H9 (cell line): ENCODE results near the gene AKAP11. TPM values are rescaled to one million over a fixed set of nuclear protein-coding genes. Genes with fewer than 3 reads are reported as not detected.

Experiments used
- DNase-seq: peaks from one replicate; pipeline ENCODE4 v3.0.0-alpha.2; 2017
- H2AFZ ChIP-seq: one replicate; pipeline ENCODE4 v1.6.1; 2013; ENCODE audit warnings: mild to moderate bottlenecking, low read length, control low read depth, moderate library complexity
- H2AK5ac ChIP-seq: 2 replicates; pipeline ENCODE4 v1.6.1; 2013; ENCODE audit warnings: low read length, control low read depth, mixed read lengths; ENCODE audit not compliant: insufficient read length
- H2BK120ac ChIP-seq: one replicate; pipeline ENCODE4 v1.6.1; 2013; ENCODE audit warnings: low read depth, mild to moderate bottlenecking, low read length, control low read depth, inconsistent platforms; ENCODE audit not compliant: poor library complexity, severe bottlenecking
- H2BK12ac ChIP-seq: 2 replicates; pipeline ENCODE4 v1.6.1; 2013; ENCODE audit warnings: low read length, control low read depth, mixed read lengths, low read depth; ENCODE audit not compliant: insufficient read length
- H2BK15ac ChIP-seq: 2 replicates; pipeline ENCODE4 v1.6.1; 2013; ENCODE audit warnings: low read depth, low read length, control low read depth
- H2BK20ac ChIP-seq: one replicate; pipeline ENCODE4 v1.6.1; 2013; ENCODE audit warnings: low read depth, mild to moderate bottlenecking, low read length, control low read depth, inconsistent platforms; ENCODE audit not compliant: poor library complexity, severe bottlenecking
- H2BK5ac ChIP-seq: 2 replicates; pipeline ENCODE4 v1.6.1; 2013; ENCODE audit warnings: low read length, control low read depth, mixed read lengths; ENCODE audit not compliant: insufficient read length
- H3K14ac ChIP-seq: 2 replicates; pipeline ENCODE4 v1.6.1; 2013; ENCODE audit warnings: low read length, control low read depth; ENCODE audit not compliant: insufficient read depth
- H3K18ac ChIP-seq: 2 replicates; pipeline ENCODE4 v1.6.1; 2013; ENCODE audit warnings: low read depth, mild to moderate bottlenecking, mixed read lengths, low read length, control low read depth; ENCODE audit not compliant: insufficient read length
- H3K23ac ChIP-seq: 2 replicates; pipeline ENCODE4 v1.6.1; 2013; ENCODE audit warnings: low read length, control low read depth, mixed read lengths, low read depth; ENCODE audit not compliant: insufficient read length
- H3K23me2 ChIP-seq: 2 replicates; pipeline ENCODE4 v1.6.1; 2013; ENCODE audit warnings: low read depth, mild to moderate bottlenecking, mixed read lengths, low read length, control low read depth; ENCODE audit not compliant: insufficient read length, poor library complexity, severe bottlenecking
- H3K27ac ChIP-seq: 2 replicates; pipeline ENCODE4 v1.5.1; 2013; ENCODE audit warnings: low read length, control low read depth, mixed read lengths, low read depth; ENCODE audit not compliant: insufficient read length
- H3K27me3 ChIP-seq: 2 replicates; pipeline ENCODE4 v1.6.1; 2013; ENCODE audit warnings: low read length, control low read depth, inconsistent platforms; ENCODE audit not compliant: insufficient read depth
- H3K4ac ChIP-seq: 2 replicates; pipeline ENCODE4 v1.6.1; 2013; ENCODE audit warnings: low read depth, mild to moderate bottlenecking, control low read depth, inconsistent platforms, low read length, moderate library complexity
- H3K4me1 ChIP-seq: 2 replicates; pipeline ENCODE4 v1.6.1; 2013; ENCODE audit warnings: low read length, control low read depth, inconsistent platforms; ENCODE audit not compliant: insufficient read depth
- H3K4me2 ChIP-seq: 2 replicates; pipeline ENCODE4 v1.6.1; 2013; ENCODE audit warnings: low read length, control low read depth, mixed read lengths; ENCODE audit not compliant: insufficient read length, insufficient read depth
- H3K56ac ChIP-seq: 2 replicates; pipeline ENCODE4 v1.6.1; 2013; ENCODE audit warnings: low read depth, mild to moderate bottlenecking, mixed read lengths, low read length, control low read depth; ENCODE audit not compliant: insufficient read length
- H3K79me1 ChIP-seq: 2 replicates; pipeline ENCODE4 v1.6.1; 2013; ENCODE audit warnings: low read depth, mild to moderate bottlenecking, moderate library complexity, low read length, control low read depth, inconsistent platforms; ENCODE audit not compliant: insufficient read depth, poor library complexity, severe bottlenecking
- H3K79me2 ChIP-seq: 2 replicates; pipeline ENCODE4 v1.6.1; 2013; ENCODE audit warnings: low read length, control low read depth, inconsistent platforms; ENCODE audit not compliant: insufficient read depth
- H3K9ac ChIP-seq: 2 replicates; pipeline ENCODE4 v1.6.1; 2013; ENCODE audit warnings: low read length, control low read depth, mixed read lengths; ENCODE audit not compliant: insufficient read length; ENCODE audit errors: extremely low read depth
- H3K9me3 ChIP-seq: one replicate; pipeline ENCODE4 v1.6.1; 2013; ENCODE audit warnings: low read depth, low read length, inconsistent platforms; ENCODE audit not compliant: control insufficient read depth
- H3T11ph ChIP-seq: one replicate; pipeline ENCODE4 v1.6.1; 2013; ENCODE audit warnings: mild to moderate bottlenecking, low read length, control low read depth, inconsistent platforms
- H4K20me1 ChIP-seq: one replicate; pipeline ENCODE4 v1.6.1; 2013; ENCODE audit not compliant: control insufficient read depth, insufficient read length, insufficient read depth
- H4K5ac ChIP-seq: 2 replicates; pipeline ENCODE4 v1.6.1; 2013; ENCODE audit warnings: low read depth, mild to moderate bottlenecking, mixed read lengths, low read length, control low read depth; ENCODE audit not compliant: insufficient read length
- H4K8ac ChIP-seq: replicated peaks from 2 replicates; pipeline ENCODE4 v1.6.1; 2013; ENCODE audit warnings: low read length, control low read depth, mixed read lengths, low read depth; ENCODE audit not compliant: insufficient read length
- H4K91ac ChIP-seq: 2 replicates; pipeline ENCODE4 v1.6.1; 2013; ENCODE audit warnings: low read depth, mild to moderate bottlenecking, moderate library complexity, mixed read lengths, low read length, control low read depth; ENCODE audit not compliant: insufficient read length
- H3K27ac Mint-ChIP-seq, 3 experiments: 2 replicates in 2 of 3; 3 replicates in 1 of 3; pipeline ENCODE4 v1.8.0; 2020 to 2021; ENCODE audit warnings: mixed read lengths in 3 of 3, mild to moderate bottlenecking in 1 of 3, moderate library complexity in 1 of 3
- H3K27me3 Mint-ChIP-seq: 2 replicates; pipeline ENCODE4 v1.8.0; 2021; ENCODE audit warnings: low read depth, mild to moderate bottlenecking, moderate library complexity, mixed read lengths
- H3K36me3 Mint-ChIP-seq, 3 experiments: 2 replicates in 2 of 3; 3 replicates in 1 of 3; pipeline ENCODE4 v1.8.0; 2020 to 2021; ENCODE audit warnings: low read depth in 3 of 3, mixed read lengths in 3 of 3; ENCODE audit not compliant: insufficient read depth in 1 of 3
- H3K4me1 Mint-ChIP-seq, 2 experiments: 2 replicates each; pipeline ENCODE4 v1.8.0; 2020; ENCODE audit warnings: mixed read lengths in 2 of 2
- H3K4me3 Mint-ChIP-seq, 2 experiments: 2 replicates in 1 of 2; 3 replicates in 1 of 2; pipeline ENCODE4 v1.8.0; 2020 to 2021; ENCODE audit warnings: mild to moderate bottlenecking in 2 of 2, mixed read lengths in 2 of 2, moderate library complexity in 1 of 2
- H3K9me3 Mint-ChIP-seq, 2 experiments: 2 replicates in 1 of 2; 3 replicates in 1 of 2; pipeline ENCODE4 v1.8.0; 2020; ENCODE audit warnings: mild to moderate bottlenecking in 2 of 2, mixed read lengths in 2 of 2, moderate library complexity in 1 of 2
- CTCF ChIP-seq: fragments of 200-600 bp; sonication (generic); conservative IDR thresholded peaks from 3 replicates; pipeline ENCODE4 v1.8.0; 2021; ENCODE audit warnings: antibody characterized with exemption, mild to moderate bottlenecking
- total RNA-seq: library from RNA; stranded (reverse); gene quantifications from 2 replicates; pipeline ENCODE4 v1.2.1, GENCODE V29; 2021

AKAP11 gene
- total RNA-seq, 1 experiment from 2014 or later = 20.5 TPM

DNA sequence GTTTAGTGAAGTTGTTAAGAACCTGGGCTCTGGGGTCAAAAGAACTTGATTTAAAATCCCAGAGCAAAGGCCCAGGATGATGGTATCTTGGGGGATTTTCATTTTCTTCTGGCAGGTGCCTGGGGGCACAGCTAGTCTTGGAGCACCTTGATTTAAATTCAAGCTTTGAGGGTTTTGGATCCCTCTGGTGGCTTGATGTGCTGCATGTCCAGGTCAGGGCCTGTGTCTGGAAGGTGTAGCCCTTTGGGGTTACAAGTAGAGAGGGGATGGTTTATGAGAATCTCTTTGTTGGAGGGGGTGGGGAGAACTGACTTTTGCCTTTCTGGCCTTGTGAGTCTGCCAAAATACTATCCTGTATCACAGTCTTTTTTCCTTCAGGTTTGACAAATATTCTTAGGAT lies 55.8 kb downstream of the AKAP11 start:
- H3K23me2 ChIP-seq = no peaks in the 10 kb centered on the region
- no peaks in the 10 kb centered on the region for H4K20me1 ChIP-seq
- no peaks in the 10 kb centered on the region for H3K27me3 ChIP-seq
- no peak overlapping the region for H3T11ph ChIP-seq
- H3K14ac ChIP-seq = no peak overlapping the region
- H2BK20ac ChIP-seq = no peak overlapping the region
- DNase-seq = no peak
- H3K79me2 ChIP-seq = no peaks in the 10 kb centered on the region; the same call in 1 of the 2 replicates
- H2AFZ ChIP-seq = no peak overlapping the region
- Mint-ChIP-seq H3K27ac (no peak overlapping the region; a peak in 1 of 7 replicates), H3K36me3 (no peaks in the 10 kb centered on the region), H3K9me3 (no peaks in the 10 kb centered on the region), H3K4me3 (no peak overlapping the region), H3K4me1 (peaks cover 0 to 2% of the 10 kb centered on the region in 2 experiments; a peak in 1 of 4 replicates), H3K27me3 (no peaks in the 10 kb centered on the region)
- H3K23ac ChIP-seq = no peak overlapping the region
- H4K8ac ChIP-seq = no peak overlapping the region
- H3K27ac ChIP-seq = no peak overlapping the region
- H3K4ac ChIP-seq = no peak overlapping the region
- H3K9ac ChIP-seq = no peak overlapping the region
- H3K18ac ChIP-seq = no peak overlapping the region
- TF ChIP-seq CTCF = peak; percentile 28; the same call in 1 of the 3 replicates
- no peaks in the 10 kb centered on the region for H3K79me1 ChIP-seq
- no peak overlapping the region for H2BK12ac ChIP-seq
- no peak overlapping the region for H4K5ac ChIP-seq
- H3K4me2 ChIP-seq = no peak overlapping the region
- H2BK15ac ChIP-seq = no peak overlapping the region
- H3K56ac ChIP-seq = no peak overlapping the region
- H3K9me3 ChIP-seq = no peaks in the 10 kb centered on the region
- no peak overlapping the region for H2BK120ac ChIP-seq
- no peak overlapping the region for H4K91ac ChIP-seq
- H3K4me1 ChIP-seq = no peaks in the 10 kb centered on the region
- no peak overlapping the region for H2AK5ac ChIP-seq
- no peak overlapping the region for H2BK5ac ChIP-seq
